Measurements from ENCODE around the gene PELI2.
A peak's percentile ranks its signal among the peaks of the same experiment; 100 is the strongest.

PELI2 gene

DNA sequence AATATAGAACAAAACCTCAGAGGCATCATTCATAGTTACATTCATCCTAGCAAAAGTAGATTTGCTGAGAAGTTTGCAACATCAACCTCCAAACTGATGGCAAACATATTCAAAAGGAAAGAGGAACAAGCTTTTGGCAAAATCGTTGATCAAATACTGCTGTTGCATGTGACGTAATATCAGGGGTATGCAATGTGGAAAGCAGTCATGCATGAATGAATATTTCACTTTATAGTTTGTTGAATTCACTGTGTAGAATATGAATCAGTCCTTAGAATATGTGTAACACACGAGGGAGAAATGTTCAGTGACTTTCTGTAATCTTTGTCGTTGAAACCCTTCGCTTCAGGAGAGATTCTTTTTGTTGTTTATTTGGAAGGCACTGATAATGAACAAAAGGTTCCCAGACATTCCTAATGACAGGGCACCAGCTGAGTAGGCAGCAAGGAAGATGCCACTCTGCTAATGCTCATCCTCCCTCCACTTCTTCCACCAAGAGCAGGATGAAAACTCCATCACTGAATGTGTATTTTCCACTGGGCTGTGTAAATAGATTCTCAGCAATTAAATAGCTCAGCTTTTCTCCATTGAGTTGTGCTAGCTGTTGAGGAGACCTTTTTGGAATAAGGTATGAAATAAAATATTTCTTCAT, 126.1 kb downstream of the PELI2 start:
- no peak for DNase-seq (ENCODE audit: low read depth, low spot score)

DNA sequence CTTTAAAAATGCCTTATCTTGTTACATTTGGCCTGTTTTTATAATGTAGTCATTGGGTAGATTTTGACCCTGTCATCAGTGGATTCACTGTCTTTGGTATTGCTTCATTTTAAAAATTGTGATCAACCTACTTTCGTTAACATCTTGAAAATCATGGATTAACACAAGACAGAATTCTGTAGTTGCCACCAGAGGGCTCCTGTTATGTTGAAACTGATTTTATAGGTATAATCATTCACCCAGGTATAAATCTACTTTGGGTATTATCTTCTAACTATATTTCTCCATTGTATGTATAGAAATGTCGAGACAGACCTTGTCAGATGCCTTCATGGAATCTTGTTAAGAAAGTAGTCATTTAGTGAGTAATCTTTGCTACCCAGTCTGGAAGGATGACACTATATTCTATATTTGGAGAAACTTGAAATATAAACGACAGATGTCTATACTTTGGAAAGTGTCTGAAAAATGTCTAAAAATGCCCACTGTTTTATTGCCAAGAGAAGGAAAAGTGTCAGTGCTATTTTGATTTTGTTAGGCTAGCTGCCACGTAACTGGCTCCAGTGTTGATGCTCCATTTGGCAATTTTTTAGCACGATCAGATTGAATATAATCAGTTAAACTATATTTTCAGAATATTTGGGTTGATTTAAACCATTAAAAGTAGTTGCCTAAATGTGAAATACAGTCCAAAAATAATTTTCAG, 129.4 kb downstream of the PELI2 start:
- DNase-seq (ENCODE audit: low read depth, low spot score): no peak

GRCh38 chr14:56248442-56248841, 130.2 kb downstream of the PELI2 start:
- peak; percentile 35 for DNase-seq (ENCODE audit: low read depth, low spot score)

GRCh38 chr14:56261046-56261445, 142.8 kb downstream of the PELI2 start:
- DNase-seq (ENCODE audit: low read depth, low spot score): no peak

DNA sequence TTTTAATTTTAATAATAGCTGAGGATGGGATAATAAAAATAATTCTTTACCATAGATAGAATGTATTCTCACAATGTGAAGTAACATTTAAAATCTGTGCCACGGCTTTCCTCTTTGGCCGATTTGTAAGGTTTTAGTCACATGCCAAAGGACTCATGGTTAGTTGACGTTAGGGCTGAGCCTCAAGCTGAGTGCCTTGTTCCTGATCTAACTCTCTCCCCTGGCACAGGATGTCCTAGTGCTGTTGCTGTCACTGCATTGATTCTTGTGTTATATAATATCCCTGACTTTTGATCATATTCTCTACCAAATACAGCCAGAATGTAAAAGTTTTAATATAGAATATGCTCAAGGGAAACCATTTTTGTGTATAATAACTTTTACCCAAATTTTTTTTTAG, 144.3 kb downstream of the PELI2 start:
- DNase-seq (ENCODE audit: low read depth, low spot score): no peak

DNA sequence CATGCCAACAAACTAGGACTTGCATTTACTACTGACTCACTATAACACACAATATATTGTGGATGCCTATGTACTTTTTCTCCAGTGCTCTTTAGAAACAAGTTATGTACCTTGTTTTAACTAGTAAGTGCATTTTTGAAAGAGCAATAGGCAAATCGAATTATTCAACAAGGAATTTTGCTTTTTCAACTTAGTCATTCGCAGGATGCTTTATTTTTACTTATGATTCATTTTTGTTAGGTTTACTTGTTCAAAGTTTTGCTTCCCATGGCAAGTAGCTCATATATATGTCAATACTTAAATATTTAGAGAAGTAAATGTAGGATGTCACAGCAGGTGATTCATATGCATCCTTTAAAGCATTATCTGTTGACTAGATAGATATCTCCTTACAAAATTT, 149.8 kb downstream of the PELI2 start:
- DNase-seq (ENCODE audit: low read depth, low spot score): no peak

- DNase-seq (ENCODE audit: low read depth, low spot score): no peak
Observed at GRCh38 chr14:56268673-56269072, 150.5 kb downstream of the PELI2 start.

DNA sequence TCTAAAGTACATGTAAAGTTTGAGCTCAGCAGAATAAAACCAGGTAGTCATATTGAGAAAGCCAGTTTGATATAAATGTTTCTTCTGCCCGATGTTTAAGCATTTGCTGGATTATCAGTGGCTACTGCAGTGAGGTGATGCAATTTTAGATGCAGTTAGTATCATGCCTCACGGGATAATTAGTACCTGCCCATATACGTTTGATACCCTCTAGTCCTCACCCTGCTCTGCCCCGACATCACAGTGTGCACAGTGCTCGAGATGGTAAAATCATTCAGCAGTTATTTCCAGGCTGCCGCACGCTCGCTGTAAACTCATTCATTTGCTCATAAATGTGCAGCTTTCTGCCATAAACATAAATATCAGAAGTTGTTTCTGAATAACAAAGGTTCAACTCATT, 152.7 kb downstream of the PELI2 start:
- no peak for DNase-seq (ENCODE audit: low read depth, low spot score)

DNA sequence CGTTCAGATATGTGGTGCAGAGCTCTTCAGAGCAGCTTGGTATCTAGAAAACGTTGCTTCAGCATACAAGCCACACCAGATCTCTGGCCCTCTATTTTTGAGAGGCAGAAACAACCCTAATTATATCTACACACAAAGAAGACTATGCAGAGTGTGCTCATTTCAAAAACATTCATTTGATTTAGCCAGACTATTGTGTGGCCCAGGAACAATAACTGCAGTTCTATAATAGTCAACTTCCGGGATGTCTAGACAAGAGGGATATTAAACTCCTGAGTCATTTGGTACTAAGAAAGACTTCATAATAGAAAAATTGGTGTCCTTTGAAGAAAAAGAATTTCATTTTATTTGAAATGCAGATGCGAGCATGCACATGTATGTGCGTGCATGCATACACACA, 153.8 kb downstream of the PELI2 start:
- DNase-seq (ENCODE audit: low read depth, low spot score): no peak

GRCh38 chr14:56273155-56273554, 154.9 kb downstream of the PELI2 start:
- no peak for DNase-seq (ENCODE audit: low read depth, low spot score)

DNA sequence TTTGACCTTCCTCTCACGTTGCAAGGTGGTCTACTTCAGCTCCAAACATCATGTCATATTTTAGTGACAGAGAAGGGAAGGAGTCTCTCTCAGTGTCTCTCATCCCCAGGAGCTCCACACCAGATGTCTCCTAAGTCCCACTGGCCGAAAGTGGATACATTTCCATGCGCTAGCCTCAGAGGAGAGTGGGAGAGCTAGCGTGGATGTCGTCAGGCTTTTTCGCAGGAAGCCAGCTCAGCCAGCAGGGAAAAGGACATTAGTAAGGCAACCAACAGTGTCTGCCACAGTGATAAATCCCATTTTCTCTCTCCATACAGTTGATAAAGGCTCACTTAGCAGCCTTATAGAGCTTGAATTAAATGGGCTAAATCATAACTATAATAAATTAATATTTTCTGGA, 155.7 kb downstream of the PELI2 start:
- DNase-seq (ENCODE audit: low read depth, low spot score): no peak

DNA sequence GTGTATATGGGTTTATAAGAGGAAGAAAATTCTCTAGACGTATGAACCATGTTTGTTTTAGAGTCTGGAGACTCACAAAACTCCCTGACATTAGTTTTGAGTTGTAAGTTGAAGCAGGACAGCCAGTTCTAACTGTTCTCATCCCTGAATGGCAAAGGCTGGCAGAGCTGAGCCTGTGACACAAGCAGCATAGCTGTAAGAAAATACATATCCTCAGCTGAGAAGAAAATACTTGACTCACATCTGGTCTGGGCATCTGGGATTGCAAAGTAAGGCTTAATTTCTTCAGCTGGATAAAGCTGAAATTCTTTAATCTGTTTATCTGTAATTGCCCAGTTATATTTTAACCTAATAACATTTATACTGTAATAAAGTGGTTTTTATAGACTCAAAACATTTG, 156.3 kb downstream of the PELI2 start:
- DNase-seq (ENCODE audit: low read depth, low spot score): no peak

DNA sequence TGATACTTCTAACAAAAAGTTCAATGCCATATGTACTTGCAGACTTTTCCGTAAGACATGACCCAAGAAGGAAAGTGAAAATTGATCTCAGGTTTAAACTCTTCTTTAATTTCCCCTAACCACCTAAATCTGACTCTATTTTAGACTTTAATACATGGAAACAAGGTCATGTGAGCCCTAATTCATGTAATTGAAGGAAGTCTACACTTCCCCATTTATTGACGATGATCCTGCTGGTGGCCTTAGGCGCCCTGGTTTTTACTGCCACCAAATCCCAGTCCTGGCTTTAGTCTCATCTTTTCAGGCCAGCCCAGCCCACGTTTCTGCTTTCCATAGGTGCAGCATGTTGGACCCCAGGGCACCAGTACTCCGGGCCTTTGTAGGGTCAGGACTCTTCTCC, 157.9 kb downstream of the PELI2 start:
- DNase-seq (ENCODE audit: low read depth, low spot score): no peak

- DNase-seq (ENCODE audit: low read depth, low spot score): no peak
Observed at GRCh38 chr14:56278383-56278782, 160.2 kb downstream of the PELI2 start.

DNA sequence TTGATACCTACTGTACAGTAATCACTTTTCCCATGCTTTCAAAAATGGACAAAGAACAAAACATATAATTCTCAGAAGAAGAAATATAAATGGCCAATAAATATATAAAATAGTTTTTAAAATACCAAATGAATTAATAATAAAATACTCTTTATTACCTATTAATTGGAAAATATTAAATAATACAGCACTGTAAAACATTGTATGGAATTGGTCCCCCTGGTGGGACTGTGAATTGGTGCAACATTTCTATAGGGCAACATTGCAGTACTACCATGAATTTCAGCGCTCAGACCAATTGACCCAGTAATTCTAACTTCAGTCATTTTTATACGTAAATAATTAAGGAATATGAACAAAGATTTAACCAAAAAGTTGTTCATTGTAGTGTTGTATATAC, 162.6 kb downstream of the PELI2 start:
- DNase-seq (ENCODE audit: low read depth, low spot score): no peak

- no peak for DNase-seq (ENCODE audit: low read depth, low spot score)
Observed at GRCh38 chr14:56282179-56282578, 164.0 kb downstream of the PELI2 start.

DNA sequence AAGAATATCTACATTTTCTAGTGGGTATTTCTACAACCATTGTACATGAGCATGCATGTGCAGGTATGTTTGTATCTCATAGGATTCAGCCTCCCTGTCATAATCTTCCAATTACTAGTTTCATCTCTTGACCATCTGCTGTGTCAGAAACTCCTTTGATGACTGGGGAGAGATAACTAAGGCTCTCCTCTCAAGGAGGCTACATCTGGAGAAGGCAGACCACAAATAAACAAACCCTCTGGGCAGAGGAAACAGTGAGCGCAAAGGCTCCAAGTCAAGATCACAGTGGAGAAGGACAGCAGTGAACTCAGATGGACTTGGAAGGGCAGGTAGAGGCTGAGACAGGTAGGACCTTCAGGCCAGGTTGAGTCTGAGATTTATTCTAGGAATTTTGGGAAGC, 166.4 kb downstream of the PELI2 start:
- DNase-seq (ENCODE audit: low read depth, low spot score): no peak

GRCh38 chr14:56289155-56289554, 170.9 kb downstream of the PELI2 start:
- no peak for DNase-seq (ENCODE audit: low read depth, low spot score)

DNA sequence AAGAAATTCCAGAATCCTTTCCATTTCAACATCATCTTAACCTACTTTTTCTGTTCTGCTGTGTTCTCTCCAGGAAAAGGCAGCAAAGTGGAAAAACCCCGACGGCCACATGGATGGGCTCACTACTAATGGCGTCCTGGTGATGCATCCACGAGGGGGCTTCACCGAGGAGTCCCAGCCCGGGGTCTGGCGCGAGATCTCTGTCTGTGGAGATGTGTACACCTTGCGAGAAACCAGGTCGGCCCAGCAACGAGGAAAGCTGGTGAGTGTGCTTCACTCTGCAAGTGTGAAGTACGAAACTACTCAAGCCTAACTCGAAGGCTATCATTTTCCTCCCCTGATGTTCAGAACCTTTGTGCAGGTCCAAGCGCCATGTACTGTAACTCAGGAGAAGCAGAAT, 172.0 kb downstream of the PELI2 start:
- DNase-seq (ENCODE audit: low read depth, low spot score): no peak

DNA sequence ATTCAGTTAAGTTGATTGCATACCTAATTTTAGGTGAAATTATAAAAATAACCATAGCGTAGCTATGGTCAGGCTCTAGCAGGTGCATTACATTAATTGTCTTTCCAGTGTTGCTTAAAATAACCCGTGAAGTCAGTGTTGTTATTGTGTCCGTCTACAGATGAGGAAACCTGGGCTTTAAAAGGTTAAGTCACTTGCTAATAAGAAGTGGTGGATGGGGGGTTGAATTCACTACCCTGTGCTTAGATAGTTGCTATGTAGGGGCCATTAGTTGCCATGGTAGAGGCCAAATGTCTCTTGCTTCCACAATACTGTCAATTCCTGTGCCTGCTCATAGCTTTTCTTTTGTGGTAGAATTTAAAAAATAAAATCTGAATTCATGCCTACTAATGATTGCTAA, 174.8 kb downstream of the PELI2 start:
- DNase-seq (ENCODE audit: low read depth, low spot score): no peak

- DNase-seq (ENCODE audit: low read depth, low spot score): no peak
Observed at GRCh38 chr14:56293506-56293905, 175.3 kb downstream of the PELI2 start.

DNA sequence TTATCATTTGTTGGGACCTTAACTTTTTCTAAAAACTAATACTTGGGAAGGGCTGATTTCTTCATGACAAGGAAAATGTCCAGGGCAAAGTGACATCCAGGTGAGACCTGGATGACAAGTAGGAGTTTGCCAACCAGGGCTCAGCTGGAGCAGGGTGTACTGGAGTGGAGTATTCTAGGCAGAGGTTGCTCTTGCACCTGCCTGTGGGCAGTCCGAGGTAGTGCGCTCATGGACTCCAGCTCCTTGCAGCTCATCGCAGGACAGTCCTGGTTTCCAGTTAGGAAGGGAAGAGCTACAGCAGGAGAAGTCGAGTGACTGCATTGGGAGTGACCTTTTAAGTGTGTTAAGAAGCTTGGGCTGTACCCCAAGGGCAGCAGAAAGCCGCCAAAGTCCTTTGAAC, 175.9 kb downstream of the PELI2 start:
- DNase-seq (ENCODE audit: low read depth, low spot score): no peak

DNA sequence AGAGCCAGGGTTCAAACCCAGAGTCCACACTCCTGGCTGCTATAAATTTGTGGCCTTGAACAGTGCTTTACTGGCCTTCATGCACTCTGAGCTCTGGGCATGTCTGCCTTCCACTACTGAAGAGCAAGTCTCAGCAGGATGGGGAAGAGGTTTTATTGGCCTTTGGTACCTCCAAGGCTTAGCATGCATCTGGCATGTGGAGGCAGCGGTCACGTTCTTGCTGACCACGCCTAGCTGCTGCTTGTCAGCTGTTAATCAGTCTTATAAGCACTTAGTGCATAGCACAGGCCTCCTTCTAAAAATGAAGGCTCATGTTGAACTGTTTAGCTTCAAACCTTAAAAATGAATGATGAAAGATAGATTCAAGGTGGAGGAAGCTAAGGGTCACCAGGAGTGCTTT, 177.5 kb downstream of the PELI2 start:
- no peak for DNase-seq (ENCODE audit: low read depth, low spot score)

DNA sequence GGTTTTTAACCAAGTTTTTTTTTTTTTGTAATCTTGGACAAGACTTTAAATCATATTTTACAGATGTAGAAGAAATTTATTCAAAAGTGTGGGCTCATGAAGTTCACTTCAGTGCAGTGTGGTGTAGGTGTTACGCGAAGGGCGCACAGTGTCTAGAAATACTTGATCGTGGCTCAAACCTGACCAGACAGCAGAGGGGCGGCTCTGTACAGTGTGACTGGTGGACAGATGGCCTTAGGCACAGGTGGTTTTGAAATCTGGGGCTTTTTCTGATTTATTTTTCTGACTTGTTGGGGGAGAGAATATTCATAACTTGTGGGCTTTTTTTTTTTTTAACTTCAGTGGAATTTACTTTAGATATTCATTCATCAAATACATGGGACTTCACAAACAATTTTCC, 179.2 kb downstream of the PELI2 start:
- no peak for DNase-seq (ENCODE audit: low read depth, low spot score)

Data from iPS DF 19.7 (cell line).